Endothelial cell (in vitro differentiated cells): ENCODE results near the gene DYRK1B. TPM values are rescaled to one million over a fixed set of nuclear protein-coding genes. Genes with fewer than 3 reads are reported as not detected.

Experiments
- DNase-seq: peaks from one replicate; pipeline ENCODE4 v3.0.0; 2021; ENCODE audit warnings: low spot score
- H3K27ac Mint-ChIP-seq: one replicate; pipeline ENCODE4 v1.8.0; 2021; ENCODE audit warnings: mixed read lengths, inconsistent platforms; ENCODE audit not compliant: unreplicated experiment
- H3K27me3 Mint-ChIP-seq: one replicate; pipeline ENCODE4 v1.8.0; 2021; ENCODE audit warnings: mild to moderate bottlenecking, moderate library complexity, mixed read lengths, inconsistent platforms; ENCODE audit not compliant: unreplicated experiment
- H3K36me3 Mint-ChIP-seq: one replicate; pipeline ENCODE4 v1.8.0; 2021; ENCODE audit warnings: mild to moderate bottlenecking, low read depth, mixed read lengths, inconsistent platforms; ENCODE audit not compliant: unreplicated experiment
- H3K4me1 Mint-ChIP-seq: one replicate; pipeline ENCODE4 v1.8.0; 2021; ENCODE audit warnings: mild to moderate bottlenecking, mixed read lengths, inconsistent platforms; ENCODE audit not compliant: unreplicated experiment
- H3K4me3 Mint-ChIP-seq: one replicate; pipeline ENCODE4 v1.8.0; 2021; ENCODE audit warnings: mild to moderate bottlenecking, mixed read lengths, inconsistent platforms; ENCODE audit not compliant: unreplicated experiment
- H3K9me3 Mint-ChIP-seq: one replicate; pipeline ENCODE4 v1.8.0; 2021; ENCODE audit warnings: mixed read lengths, inconsistent platforms; ENCODE audit not compliant: unreplicated experiment
- total RNA-seq: library from RNA; stranded (reverse); fragmentation: NEBNext Ultra II Directional; extraction: Animal tissue kit (Norgen Biotek cat#: 25700); gene quantifications from one replicate; pipeline ENCODE4 v1.2.1, GENCODE V29; 2021; ENCODE audit not compliant: unreplicated experiment
- TF ChIP-seq, protein P1 (sequence below): fragments of 200-600 bp; sonication (generic); IDR thresholded peaks from one replicate; pipeline ENCODE4 v1.5.0; 2021; ENCODE audit warnings: antibody characterized with exemption; ENCODE audit not compliant: unreplicated experiment

The DYRK1B gene
- total RNA-seq, 1 donor from 2014 or later = 29.5 TPM

DNA sequence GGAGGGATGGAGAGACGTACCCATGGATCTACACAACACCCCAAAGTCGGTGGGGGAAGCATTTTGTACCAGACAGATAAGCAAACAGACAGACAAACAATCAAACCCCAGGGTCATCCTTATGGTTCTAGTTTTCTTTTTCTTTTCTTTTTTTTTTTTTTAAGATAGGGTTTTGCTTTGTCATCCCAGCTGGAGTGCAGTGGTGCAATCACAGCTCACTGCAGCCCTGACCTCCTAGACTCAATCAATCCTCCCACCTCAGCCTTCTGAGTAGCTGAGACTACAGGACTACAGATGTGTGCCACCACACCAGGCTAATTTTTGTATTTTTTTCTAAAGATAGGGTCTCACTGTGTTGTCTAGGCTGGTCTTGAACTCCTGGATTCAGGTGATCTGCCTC is 30.2 kb upstream of the DYRK1B start:
- no peaks in the 10 kb centered on the region for H3K4me1 Mint-ChIP-seq
- no peak overlapping the region for H3K27ac Mint-ChIP-seq
- TF ChIP-seq, protein P1, sequence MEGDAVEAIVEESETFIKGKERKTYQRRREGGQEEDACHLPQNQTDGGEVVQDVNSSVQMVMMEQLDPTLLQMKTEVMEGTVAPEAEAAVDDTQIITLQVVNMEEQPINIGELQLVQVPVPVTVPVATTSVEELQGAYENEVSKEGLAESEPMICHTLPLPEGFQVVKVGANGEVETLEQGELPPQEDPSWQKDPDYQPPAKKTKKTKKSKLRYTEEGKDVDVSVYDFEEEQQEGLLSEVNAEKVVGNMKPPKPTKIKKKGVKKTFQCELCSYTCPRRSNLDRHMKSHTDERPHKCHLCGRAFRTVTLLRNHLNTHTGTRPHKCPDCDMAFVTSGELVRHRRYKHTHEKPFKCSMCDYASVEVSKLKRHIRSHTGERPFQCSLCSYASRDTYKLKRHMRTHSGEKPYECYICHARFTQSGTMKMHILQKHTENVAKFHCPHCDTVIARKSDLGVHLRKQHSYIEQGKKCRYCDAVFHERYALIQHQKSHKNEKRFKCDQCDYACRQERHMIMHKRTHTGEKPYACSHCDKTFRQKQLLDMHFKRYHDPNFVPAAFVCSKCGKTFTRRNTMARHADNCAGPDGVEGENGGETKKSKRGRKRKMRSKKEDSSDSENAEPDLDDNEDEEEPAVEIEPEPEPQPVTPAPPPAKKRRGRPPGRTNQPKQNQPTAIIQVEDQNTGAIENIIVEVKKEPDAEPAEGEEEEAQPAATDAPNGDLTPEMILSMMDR = no peak
- no peak for DNase-seq
- H3K27me3 Mint-ChIP-seq = no peaks in the 10 kb centered on the region
- H3K36me3 Mint-ChIP-seq = no peaks in the 10 kb centered on the region
- H3K4me3 Mint-ChIP-seq = no peak overlapping the region
- H3K9me3 Mint-ChIP-seq = no peaks in the 10 kb centered on the region

DNA sequence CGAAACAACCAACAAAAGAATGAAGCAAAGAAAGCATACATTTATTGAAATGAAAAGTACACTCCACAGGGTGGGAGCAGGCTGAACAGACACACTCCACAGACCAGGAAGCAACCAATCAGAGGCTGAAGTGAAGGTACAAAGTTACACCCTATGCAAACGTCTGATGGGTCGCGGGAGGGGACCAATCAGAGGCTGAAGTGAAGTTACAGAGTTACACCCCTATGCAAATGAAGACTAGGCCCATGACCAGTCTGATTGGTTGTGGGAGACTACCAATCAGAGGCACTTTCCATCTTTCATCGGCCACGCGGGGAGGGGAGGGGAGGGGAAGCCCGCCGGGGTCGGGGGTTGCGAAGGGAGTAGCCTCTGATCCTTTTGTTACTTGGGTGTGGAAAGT is 24.6 kb upstream of the DYRK1B start:
- Mint-ChIP-seq H3K9me3 (no peaks in the 10 kb centered on the region), H3K36me3 (no peaks in the 10 kb centered on the region), H3K4me3 (no peak overlapping the region), H3K27ac (no peak overlapping the region), H3K4me1 (no peaks in the 10 kb centered on the region), H3K27me3 (peaks cover 8% of the 10 kb centered on the region)
- DNase-seq = no peak
- TF ChIP-seq, protein P1 = no peak

DNA sequence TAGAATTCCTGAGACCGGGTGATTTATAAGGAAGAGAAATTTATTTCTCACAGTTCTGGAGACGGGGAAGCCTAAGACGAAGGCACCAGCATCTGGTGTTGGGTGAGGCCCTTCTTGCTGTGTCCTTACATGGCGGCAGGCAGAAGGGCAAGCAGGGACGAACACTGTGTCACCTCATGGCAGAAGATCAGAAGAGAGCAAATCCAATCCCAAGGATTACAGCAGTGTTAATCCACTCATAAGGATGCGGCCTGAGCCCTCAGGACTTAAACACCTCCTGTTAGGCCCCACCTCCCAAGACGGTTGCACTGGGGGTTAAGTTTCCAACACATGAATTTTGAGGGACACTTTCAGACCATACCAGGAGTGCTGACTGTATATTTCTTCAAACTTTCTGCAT is 18.9 kb upstream of the DYRK1B start:
- Mint-ChIP-seq H3K27ac (no peak overlapping the region), H3K9me3 (no peaks in the 10 kb centered on the region), H3K36me3 (no peaks in the 10 kb centered on the region), H3K4me1 (no peaks in the 10 kb centered on the region), H3K4me3 (no peak overlapping the region), H3K27me3 (peaks cover 6% of the 10 kb centered on the region)
- TF ChIP-seq, protein P1 = no peak
- no peak for DNase-seq

DNA sequence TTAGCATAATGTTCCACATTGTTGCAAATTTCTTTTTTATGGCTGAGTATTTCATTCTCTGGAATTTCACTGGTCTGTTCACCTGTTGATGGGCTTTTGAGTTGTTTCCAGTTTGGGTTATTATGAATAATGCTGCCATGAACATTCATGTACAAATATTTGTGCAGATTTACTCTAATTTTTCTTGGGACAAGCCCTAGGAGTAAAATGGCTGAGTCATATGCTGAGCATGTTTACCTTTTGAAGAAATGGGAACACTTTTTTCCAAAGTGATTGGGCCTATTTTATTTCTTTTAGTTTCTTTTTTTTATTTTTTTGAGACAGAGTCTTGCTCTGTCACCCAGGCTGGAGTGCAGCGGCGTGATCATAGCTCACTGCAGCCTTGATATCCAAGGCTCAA is 16.9 kb upstream of the DYRK1B start:
- Mint-ChIP-seq H3K9me3 (no peaks in the 10 kb centered on the region), H3K36me3 (peaks cover 5% of the 10 kb centered on the region), H3K27ac (no peak overlapping the region), H3K4me3 (no peak overlapping the region), H3K4me1 (peaks cover 13% of the 10 kb centered on the region), H3K27me3 (peaks cover 10% of the 10 kb centered on the region)
- DNase-seq = no peak
- TF ChIP-seq, protein P1 = no peak

DNA sequence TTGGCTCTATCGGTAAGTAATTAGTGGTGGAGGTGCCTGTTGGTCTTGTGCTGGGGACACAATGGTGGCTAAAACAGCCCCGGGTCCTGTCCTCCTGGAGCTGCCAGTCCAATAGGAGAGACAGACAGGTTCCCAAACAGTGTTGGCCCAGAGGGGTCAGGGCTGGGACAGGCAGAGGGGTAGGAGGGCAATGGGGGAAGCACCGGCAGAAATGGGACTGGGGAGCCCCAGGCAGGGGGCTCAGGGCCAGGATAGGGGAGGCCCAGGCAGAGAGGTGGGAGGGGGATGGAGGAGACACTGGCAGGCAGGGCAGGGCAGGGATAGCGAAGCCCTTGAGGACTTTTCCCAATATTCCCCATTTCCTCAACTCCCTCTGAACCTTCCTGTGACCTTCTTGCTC is 14.4 kb upstream of the DYRK1B start:
- H3K9me3 Mint-ChIP-seq = no peaks in the 10 kb centered on the region
- H3K36me3 Mint-ChIP-seq = peaks cover 5% of the 10 kb centered on the region
- no peak overlapping the region for H3K27ac Mint-ChIP-seq
- H3K4me3 Mint-ChIP-seq = no peak overlapping the region
- no peak for DNase-seq
- peaks cover 32% of the 10 kb centered on the region for H3K4me1 Mint-ChIP-seq
- H3K27me3 Mint-ChIP-seq = peaks cover 4% of the 10 kb centered on the region
- TF ChIP-seq, protein P1 = no peak
